HG02840 (cell line): ENCODE data around the gene KIF21A.

Experiments
- ATAC-seq: cut with Tn5 transposase; IDR thresholded peaks from one replicate; pipeline ENCODE4 v1.9.1; 2021; ENCODE audit warnings: mild to moderate bottlenecking, moderate library complexity, moderate number of reproducible peaks; ENCODE audit not compliant: unreplicated experiment, low FRiP score

The KIF21A gene

GRCh38 chr12:39440781-39441180, 2.1 kb downstream of the KIF21A start:
- ATAC-seq, result no peak

- no peak for ATAC-seq
Observed at GRCh38 chr12:39440101-39440500, 2.8 kb downstream of the KIF21A start.

- ATAC-seq, result no peak
Observed at GRCh38 chr12:39435531-39435930, 7.4 kb downstream of the KIF21A start.

- ATAC-seq, result no peak
Observed at GRCh38 chr12:39431797-39432196, 11.1 kb downstream of the KIF21A start.

GRCh38 chr12:39431002-39431796, 11.7 kb downstream of the KIF21A start:
- ATAC-seq, result no peak

- no peak for ATAC-seq
Observed at GRCh38 chr12:39429809-39430208, 13.1 kb downstream of the KIF21A start.

GRCh38 chr12:39427360-39427808, 15.5 kb downstream of the KIF21A start:
- ATAC-seq, result no peak

- no peak for ATAC-seq
Observed at GRCh38 chr12:39426636-39427240, 16.2 kb downstream of the KIF21A start.

- ATAC-seq, result no peak
Observed at GRCh38 chr12:39420043-39420442, 22.9 kb downstream of the KIF21A start.

GRCh38 chr12:39419471-39419870, 23.4 kb downstream of the KIF21A start:
- no peak for ATAC-seq

GRCh38 chr12:39417916-39418315, 25.0 kb downstream of the KIF21A start:
- no peak for ATAC-seq

- ATAC-seq, result no peak
Observed at GRCh38 chr12:39413836-39414771, 28.8 kb downstream of the KIF21A start.

- no peak for ATAC-seq
Observed at GRCh38 chr12:39412210-39412609, 30.7 kb downstream of the KIF21A start.

GRCh38 chr12:39406262-39406661, 36.7 kb downstream of the KIF21A start:
- no peak for ATAC-seq

- ATAC-seq, result no peak
Observed at GRCh38 chr12:39405580-39405979, 37.3 kb downstream of the KIF21A start.

GRCh38 chr12:39404000-39404399, 38.9 kb downstream of the KIF21A start:
- ATAC-seq, result no peak

GRCh38 chr12:39403376-39403775, 39.5 kb downstream of the KIF21A start:
- ATAC-seq, result no peak

- no peak for ATAC-seq
Observed at GRCh38 chr12:39402922-39403321, 40.0 kb downstream of the KIF21A start.

- no peak for ATAC-seq
Observed at GRCh38 chr12:39401459-39401858, 41.5 kb downstream of the KIF21A start.

- no peak for ATAC-seq
Observed at GRCh38 chr12:39395866-39396265, 47.1 kb downstream of the KIF21A start.

GRCh38 chr12:39393890-39394289, 49.0 kb downstream of the KIF21A start:
- ATAC-seq, result no peak
